ENCODE measurements around the gene LRCOL1.

DNA sequence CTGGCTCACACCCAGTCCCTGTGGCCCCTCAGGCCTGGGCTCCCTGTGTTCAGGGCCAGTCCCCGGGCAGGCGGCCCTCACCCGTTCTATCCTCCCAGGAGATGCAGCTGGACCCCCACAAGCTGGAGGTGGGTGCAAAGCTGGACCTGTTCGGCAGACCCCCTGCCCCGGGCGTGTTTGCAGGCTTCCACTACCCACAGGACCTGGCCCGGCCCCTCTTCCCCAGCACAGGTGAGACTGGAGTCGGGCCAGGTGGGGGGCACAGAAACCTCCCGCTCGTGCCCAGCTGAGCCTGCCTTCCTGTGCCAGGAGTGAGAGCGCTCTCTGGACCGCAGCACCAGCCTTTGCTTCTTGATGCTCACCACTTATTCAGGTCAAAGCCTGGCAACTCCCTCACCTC, 33.7 kb downstream of the LRCOL1 start:
- TF ChIP-seq, protein P1, sequence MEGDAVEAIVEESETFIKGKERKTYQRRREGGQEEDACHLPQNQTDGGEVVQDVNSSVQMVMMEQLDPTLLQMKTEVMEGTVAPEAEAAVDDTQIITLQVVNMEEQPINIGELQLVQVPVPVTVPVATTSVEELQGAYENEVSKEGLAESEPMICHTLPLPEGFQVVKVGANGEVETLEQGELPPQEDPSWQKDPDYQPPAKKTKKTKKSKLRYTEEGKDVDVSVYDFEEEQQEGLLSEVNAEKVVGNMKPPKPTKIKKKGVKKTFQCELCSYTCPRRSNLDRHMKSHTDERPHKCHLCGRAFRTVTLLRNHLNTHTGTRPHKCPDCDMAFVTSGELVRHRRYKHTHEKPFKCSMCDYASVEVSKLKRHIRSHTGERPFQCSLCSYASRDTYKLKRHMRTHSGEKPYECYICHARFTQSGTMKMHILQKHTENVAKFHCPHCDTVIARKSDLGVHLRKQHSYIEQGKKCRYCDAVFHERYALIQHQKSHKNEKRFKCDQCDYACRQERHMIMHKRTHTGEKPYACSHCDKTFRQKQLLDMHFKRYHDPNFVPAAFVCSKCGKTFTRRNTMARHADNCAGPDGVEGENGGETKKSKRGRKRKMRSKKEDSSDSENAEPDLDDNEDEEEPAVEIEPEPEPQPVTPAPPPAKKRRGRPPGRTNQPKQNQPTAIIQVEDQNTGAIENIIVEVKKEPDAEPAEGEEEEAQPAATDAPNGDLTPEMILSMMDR (IDR thresholded peaks at IDR 0.05; ENCODE audit: low read length), result no peak
- TF ChIP-seq EZH2 (IDR thresholded peaks at IDR 0.05; ENCODE audit: borderline replicate concordance, low read length), result no peak
